Ureter (tissue), 1 donor: ENCODE measurements around the gene MTA1. TPM values are rescaled to one million over a fixed set of nuclear protein-coding genes. Genes with fewer than 3 reads are reported as not detected.

Source experiments
- DNase-seq: peaks from one replicate; pipeline ENCODE4 v3.0.0-alpha.2; 2020; ENCODE audit warnings: low spot score
- total RNA-seq: library from RNA; stranded (reverse); gene quantifications from one replicate; pipeline ENCODE4 v1.2.4, GENCODE V29; 2023
- donor health status: DM: yes; HTN: yes; CAD: no.

The MTA1 gene
- total RNA-seq, 1 donor from 2014 or later: 169 TPM

GRCh38 chr14:105442834-105443233, 23.2 kb downstream of the MTA1 start:
- DNase-seq: no peak

- DNase-seq: no peak
Observed at GRCh38 chr14:105444859-105445258, 25.2 kb downstream of the MTA1 start.

GRCh38 chr14:105445290-105445689, 25.7 kb downstream of the MTA1 start:
- DNase-seq: no peak

GRCh38 chr14:105445901-105446845, 26.5 kb downstream of the MTA1 start:
- no peak for DNase-seq

- DNase-seq: no peak
Observed at GRCh38 chr14:105446971-105447370, 27.3 kb downstream of the MTA1 start.

GRCh38 chr14:105447651-105448640, 28.3 kb downstream of the MTA1 start:
- DNase-seq: no peak

GRCh38 chr14:105448706-105449111, 29.1 kb downstream of the MTA1 start:
- DNase-seq: peak; percentile 74

GRCh38 chr14:105449276-105450122, 29.9 kb downstream of the MTA1 start:
- DNase-seq: no peak

GRCh38 chr14:105450123-105450505, 30.5 kb downstream of the MTA1 start:
- DNase-seq: no peak

- no peak for DNase-seq
Observed at GRCh38 chr14:105450864-105451720, 31.5 kb downstream of the MTA1 start.

- DNase-seq: no peak
Observed at GRCh38 chr14:105452963-105453362, 33.3 kb downstream of the MTA1 start.

- no peak for DNase-seq
Observed at GRCh38 chr14:105453847-105454246, 34.2 kb downstream of the MTA1 start.

GRCh38 chr14:105455086-105455640, 35.5 kb downstream of the MTA1 start:
- DNase-seq: no peak

- no peak for DNase-seq
Observed at GRCh38 chr14:105455766-105456660, 36.4 kb downstream of the MTA1 start.

- DNase-seq: no peak
Observed at GRCh38 chr14:105456736-105457617, 37.4 kb downstream of the MTA1 start.

GRCh38 chr14:105458010-105458409, 38.4 kb downstream of the MTA1 start:
- no peak for DNase-seq

- no peak for DNase-seq
Observed at GRCh38 chr14:105458571-105458970, 38.9 kb downstream of the MTA1 start.

GRCh38 chr14:105460116-105460515, 40.5 kb downstream of the MTA1 start:
- DNase-seq: no peak
